Prostate gland (tissue), 2 donors: ENCODE results near the gene FHOD3. TPM values are rescaled to one million over a fixed set of nuclear protein-coding genes. Genes with fewer than 3 reads are reported as not detected.
A peak's percentile ranks its signal among the peaks of the same experiment; 100 is the strongest.

Experiments
- DNase-seq: peaks from one replicate; pipeline ENCODE4 v3.0.0-alpha.2; 2019; ENCODE audit warnings: low spot score
- H3K27ac ChIP-seq, 2 donors: fragments of 200-600 bp; sonication (generic); 2 replicates each; pipeline ENCODE4 v1.5.1; 2017 to 2019
- H3K27me3 ChIP-seq: fragments of 200-600 bp; sonication (generic); replicated peaks from 2 replicates; pipeline ENCODE4 v1.5.1; 2019; ENCODE audit not compliant: insufficient read depth
- H3K36me3 ChIP-seq, 2 donors: fragments of 200-600 bp; sonication (generic); 1 replicate in 1 of 2; 2 replicates in 1 of 2; pipeline versions ENCODE4 v1.5.1 to v1.8.1; 2017 to 2019
- H3K4me1 ChIP-seq: fragments of 200-600 bp; sonication (generic); replicated peaks from 2 replicates; pipeline ENCODE4 v1.5.1; 2019
- H3K4me3 ChIP-seq, 2 donors: fragments of 200-600 bp; sonication (generic); 2 replicates each; pipeline ENCODE4 v1.5.1; 2017 to 2019
- H3K9me3 ChIP-seq: fragments of 200-600 bp; sonication (generic); 2 replicates; pipeline ENCODE4 v1.5.1; 2017
- CTCF ChIP-seq, 4 experiments: fragments of 200-600 bp in 2 of 4; fragments of 450-650 bp in 2 of 4; sonication (generic) in 2 of 4; IDR thresholded peaks; 1 replicate in 3 of 4; 2 replicates in 1 of 4; pipeline ENCODE4 v1.5.1; 2016 to 2019; ENCODE audit warnings: antibody characterized with exemption in 4 of 4, mild to moderate bottlenecking in 2 of 4, moderate library complexity in 2 of 4
- POLR2A ChIP-seq: fragments of 450-650 bp; IDR thresholded peaks from one replicate; pipeline ENCODE4 v1.6.1; 2016; ENCODE audit warnings: antibody characterized with exemption, mild to moderate bottlenecking
- POLR2AphosphoS5 ChIP-seq: sonication (generic); formaldehyde crosslinking; IDR thresholded peaks from one replicate; pipeline ENCODE4 v1.6.1; 2017; ENCODE audit warnings: antibody characterized with exemption
- WGBS: methylation state at CpG from one replicate; pipeline ENCODE4 v1.1.5; 2018; 5-methylcytosine and 5-hydroxymethylcytosine counted together
- intact Hi-C: fragments of 100-400 bp; cut with DNase I; formaldehyde crosslinking; loops from one replicate; pipeline ENCODE4 v1.14.2; 2022
- total RNA-seq, 2 donors: library from RNA; depleted of rRNA; stranded (reverse); fragments of >200 nt; gene quantifications; one replicate each; pipeline ENCODE4 v1.1.0, GENCODE V29; 2016

Gene FHOD3
- total RNA-seq, 2 donors from 2014 or later = 25.1 to 52.5 TPM

- H3K27me3 ChIP-seq = no peaks in the 10 kb centered on the region
- intact Hi-C loops = loop anchor here (2.0 to 5.0 kb wide), 2 partner anchors 185 to 275 kb away; partner anchors contain the start of gene FHOD3
- TF ChIP-seq CTCF (IDR thresholded peaks at IDR 0.05) (peak in 3 of 4 experiments; percentile 46 to 56 (median 52)), POLR2AphosphoS5 (no peak), POLR2A (no peak)
- no peak overlapping the region for H3K27ac ChIP-seq
- no peaks in the 10 kb centered on the region for H3K9me3 ChIP-seq
- peak; percentile 40 for DNase-seq
- H3K4me1 ChIP-seq = no peaks in the 10 kb centered on the region
- no peak overlapping the region for H3K4me3 ChIP-seq
- 23% methylated on average over 10 of the region's 10 CpGs for WGBS
- no peaks in the 10 kb centered on the region for H3K36me3 ChIP-seq
Observed at GRCh38 chr18:36572135-36572856, 274.8 kb downstream of the FHOD3 start.

DNA sequence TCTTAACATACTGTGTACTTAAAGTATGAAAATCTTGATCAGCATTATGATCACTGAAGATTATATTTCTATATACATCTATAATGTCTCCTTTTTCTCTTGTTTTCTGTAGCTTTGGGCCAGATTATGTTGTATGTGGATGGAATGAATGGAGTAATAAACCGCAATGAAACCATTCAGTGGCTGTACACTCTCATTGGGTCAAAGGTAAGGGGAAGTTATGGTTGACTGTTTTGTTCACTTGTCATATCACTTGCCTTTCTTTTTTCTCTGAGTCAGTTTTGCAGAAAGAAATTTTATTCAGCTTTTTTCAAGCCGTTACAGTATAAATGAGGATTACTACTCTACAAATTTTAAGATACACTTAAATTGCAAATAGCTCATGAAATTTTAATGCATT is 278.8 kb downstream of the FHOD3 start:
- DNase-seq = no peak
- no peak overlapping the region for H3K4me3 ChIP-seq
- H3K27ac ChIP-seq = no peak overlapping the region
- no peaks in the 10 kb centered on the region for H3K27me3 ChIP-seq
- no peaks in the 10 kb centered on the region for H3K36me3 ChIP-seq
- no peaks in the 10 kb centered on the region for H3K4me1 ChIP-seq
- intact Hi-C loops = no loop called here
- no peaks in the 10 kb centered on the region for H3K9me3 ChIP-seq
- WGBS = 96% methylated on average over 2 of the region's 2 CpGs
- TF ChIP-seq POLR2A (no peak), POLR2AphosphoS5 (no peak), CTCF (IDR thresholded peaks at IDR 0.05) (no peak)

DNA sequence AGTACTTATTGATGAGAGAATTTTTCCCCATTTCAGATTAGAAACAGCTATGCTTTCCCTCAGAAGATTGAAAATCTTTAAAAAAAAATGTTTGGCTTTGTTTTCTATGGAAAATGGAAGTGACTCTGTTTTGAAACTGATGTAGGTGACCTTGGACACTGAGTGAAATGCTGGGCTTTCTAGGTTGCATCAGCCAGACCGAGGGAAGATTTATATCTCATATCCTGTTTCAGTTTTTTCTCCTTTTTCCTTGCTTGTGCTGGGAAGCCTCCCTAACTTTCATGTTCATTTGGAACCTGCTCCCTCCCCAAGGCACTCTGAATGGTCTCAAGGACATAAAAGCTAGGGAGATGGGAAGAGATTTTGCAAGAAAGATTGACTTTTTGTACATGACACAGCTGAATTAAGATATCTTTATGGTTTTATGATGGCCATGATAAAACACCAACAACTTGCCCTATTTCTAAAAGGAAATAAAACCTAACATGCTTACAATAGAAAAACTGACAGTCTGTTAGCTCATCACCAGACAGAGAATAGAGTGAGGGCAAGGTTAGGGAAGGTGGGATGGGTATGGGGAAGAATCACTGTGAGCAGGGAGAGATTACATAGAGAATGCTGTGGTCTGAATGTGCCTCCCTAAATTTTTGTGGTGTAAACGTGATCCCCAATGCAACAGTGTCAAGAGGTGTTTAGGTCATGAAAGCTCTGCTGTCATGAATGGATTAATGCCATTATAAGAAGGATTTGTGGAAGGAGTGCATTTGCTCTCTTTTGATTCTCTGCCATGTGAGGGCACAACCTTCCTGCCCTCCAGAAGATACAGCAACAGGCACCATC is 281.6 kb downstream of the FHOD3 start:
- H3K4me3 ChIP-seq = no peak overlapping the region
- H3K36me3 ChIP-seq = no peaks in the 10 kb centered on the region
- H3K27ac ChIP-seq = peak overlapping the region; percentile 65 to 75
- intact Hi-C loops = no loop called here
- TF ChIP-seq POLR2AphosphoS5 (no peak), POLR2A (no peak), CTCF (IDR thresholded peaks at IDR 0.05) (no peak)
- H3K27me3 ChIP-seq = no peaks in the 10 kb centered on the region
- WGBS = 45% methylated on average over 2 of the region's 2 CpGs
- H3K4me1 ChIP-seq = no peaks in the 10 kb centered on the region
- no peaks in the 10 kb centered on the region for H3K9me3 ChIP-seq
- no peak for DNase-seq

GRCh38 chr18:36580266-36580665 is 282.8 kb downstream of the FHOD3 start:
- intact Hi-C loops = loop anchor here (5.0 kb wide), 1 partner anchor 112 kb away; no protein-coding TSS in a partner anchor
- Histone ChIP-seq H3K27ac (peak overlapping the region; percentile 65 to 75), H3K4me1 (no peaks in the 10 kb centered on the region), H3K36me3 (no peaks in the 10 kb centered on the region), H3K4me3 (no peak overlapping the region), H3K9me3 (no peaks in the 10 kb centered on the region), H3K27me3 (no peaks in the 10 kb centered on the region)
- WGBS = 20% methylated on average over 2 of the region's 2 CpGs
- no peak for DNase-seq
- TF ChIP-seq POLR2AphosphoS5 (peak; percentile 23), POLR2A (no peak), CTCF (IDR thresholded peaks at IDR 0.05) (no peak)
